Measurements from ENCODE around the gene HNRNPLL.

The HNRNPLL gene

DNA sequence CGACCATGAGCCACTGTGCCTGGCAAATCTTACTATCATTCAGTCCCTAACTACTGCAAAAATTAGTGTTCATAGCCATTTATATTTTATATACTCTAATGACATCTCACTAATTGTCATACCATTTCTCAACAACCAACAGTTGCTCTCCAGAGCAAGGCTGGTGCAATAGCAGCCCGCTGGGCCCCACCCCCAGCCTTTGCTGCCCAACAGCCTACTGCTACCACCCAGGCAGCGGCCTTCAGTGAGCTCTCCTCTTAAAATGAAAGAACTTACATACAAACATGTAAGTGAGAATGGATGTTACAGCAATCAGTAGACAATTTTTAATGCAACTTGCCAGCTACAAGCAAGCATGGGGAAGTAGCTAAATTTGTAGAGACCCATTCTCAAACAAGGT, 90.5 kb downstream of the HNRNPLL start:
- WGBS = 85% methylated on average over 3 of the region's 3 CpGs
- H3K4me1 ChIP-seq (ENCODE audit: insufficient read depth, low read length) = peaks cover 11% of the 10 kb centered on the region; the same call in 1 of the 2 replicates
- peaks cover 11% of the 10 kb centered on the region for H3K27me3 ChIP-seq (ENCODE audit: insufficient read depth, low read length)
- H3K9me3 ChIP-seq (ENCODE audit: insufficient read depth, low read depth, low read length) = no peaks in the 10 kb centered on the region
- H3K4me3 ChIP-seq (ENCODE audit: low read length) = no peak overlapping the region
- no peaks in the 10 kb centered on the region for H3K36me3 ChIP-seq (ENCODE audit: insufficient read depth, low read length)
- H3K27ac ChIP-seq (ENCODE audit: low read depth, low read length) = no peak overlapping the region
- H3K9ac ChIP-seq (ENCODE audit: low read depth, low read length) = no peak overlapping the region
